Endothelial cell of umbilical vein (primary cell): ENCODE measurements around the gene TNS4. TPM values are rescaled to one million over a fixed set of nuclear protein-coding genes. Genes with fewer than 3 reads are reported as not detected.

Experiments used
- BruUV-seq: library from RNA; stranded (reverse); fragments of 400-500 nt; replicated peaks from 2 replicates; lab custom pipeline; 2021; lab: Mats Ljungman, UMichigan
- CTCF ChIA-PET: fragments of 300-600, 350-600 bp; sonication (Branson Sonifier 250); formaldehyde crosslinking; loops from one replicate; lab custom pipeline; 2021; ENCODE audit warnings: antibody characterized with exemption, inconsistent platforms; lab: Charles Lee
- POLR2A ChIA-PET: fragments of 300-600, 350-600 bp; sonication (Branson Sonifier 250); formaldehyde crosslinking; loops from one replicate; lab custom pipeline; 2021; ENCODE audit warnings: antibody characterized with exemption, inconsistent platforms; lab: Charles Lee
- DNase-seq: peaks from one replicate; pipeline ENCODE4 v3.0.0-alpha.2; 2011; ENCODE audit warnings: low read depth, low spot score
- FAIRE-seq: peaks from 2 replicates; lab custom pipeline; 2011; peaks lifted over from hg19 to GRCh38; lab: Jason Lieb, UNC
- H2AFZ ChIP-seq: 2 replicates; pipeline ENCODE4 v1.6.0; 2012; ENCODE audit warnings: low read depth, low read length, control low read depth, inconsistent platforms
- H3K27ac ChIP-seq: 2 replicates; pipeline ENCODE4 v1.5.1; 2011; ENCODE audit warnings: low read depth, mild to moderate bottlenecking, control low read depth, low read length, moderate library complexity; ENCODE audit not compliant: insufficient read depth
- H3K27me3 ChIP-seq, 2 experiments: 2 replicates each; pipeline versions ENCODE4 v1.6.0 to v1.6.1; 2011; ENCODE audit warnings: low read length in 2 of 2, mixed read lengths in 1 of 2; ENCODE audit not compliant: control insufficient read depth in 2 of 2, insufficient read depth in 2 of 2
- H3K36me3 ChIP-seq, 2 experiments: 2 replicates in 1 of 2; 3 replicates in 1 of 2; pipeline ENCODE4 v1.5.1; 2011; ENCODE audit warnings: low read length in 2 of 2, mild to moderate bottlenecking in 1 of 2, moderate library complexity in 1 of 2; ENCODE audit not compliant: control insufficient read depth in 2 of 2, insufficient read depth in 2 of 2; ENCODE audit errors: extremely low read depth in 1 of 2
- H3K4me1 ChIP-seq: 3 replicates; pipeline ENCODE4 v1.5.1; 2011; ENCODE audit warnings: mild to moderate bottlenecking, low read length; ENCODE audit not compliant: control insufficient read depth, insufficient read depth; ENCODE audit errors: extremely low read depth
- H3K4me2 ChIP-seq: 2 replicates; pipeline ENCODE4 v1.6.1; 2011; ENCODE audit warnings: low read length, control low read depth, mixed read lengths; ENCODE audit not compliant: insufficient read depth
- H3K4me3 ChIP-seq, 3 experiments: fragments of 200-600 bp in 1 of 3; sonication (generic), shearing (Covaris generic) in 1 of 3; replicated peaks in 1 of 3; 2 replicates each; pipeline ENCODE4 v1.5.1; 2011 to 2016; ENCODE audit warnings: control low read depth in 3 of 3, low read length in 3 of 3, mild to moderate bottlenecking in 2 of 3, inconsistent platforms in 1 of 3, low read depth in 1 of 3, moderate library complexity in 1 of 3; ENCODE audit not compliant: insufficient read depth in 1 of 3
- H3K79me2 ChIP-seq: 2 replicates; pipeline ENCODE4 v1.6.0; 2012; ENCODE audit warnings: low read length, inconsistent platforms; ENCODE audit not compliant: control insufficient read depth, insufficient read depth
- H3K9ac ChIP-seq: replicated peaks from 2 replicates; pipeline ENCODE3; 2011; ENCODE audit warnings: low read length, control low read depth; ENCODE audit not compliant: insufficient read depth; ENCODE audit errors: extremely low read depth
- H3K9me1 ChIP-seq: replicated peaks from 3 replicates; pipeline ENCODE4 v1.6.0; 2011; ENCODE audit warnings: mild to moderate bottlenecking, low read length; ENCODE audit not compliant: control insufficient read depth, insufficient read depth; ENCODE audit errors: extremely low read depth
- H3K9me3 ChIP-seq: replicated peaks from 2 replicates; pipeline ENCODE4 v1.5.1; 2012; ENCODE audit warnings: low read length, inconsistent platforms; ENCODE audit not compliant: control insufficient read depth, insufficient read depth
- H4K20me1 ChIP-seq: replicated peaks from 2 replicates; pipeline ENCODE3; 2011; ENCODE audit warnings: mild to moderate bottlenecking, low read length; ENCODE audit not compliant: control insufficient read depth, insufficient read depth; ENCODE audit errors: extremely low read depth
- EZH2 ChIP-seq: IDR thresholded peaks from 2 replicates; pipeline ENCODE4 v1.6.1; 2012; ENCODE audit warnings: borderline replicate concordance, low read depth, mild to moderate bottlenecking, moderate library complexity, low read length, inconsistent platforms; ENCODE audit not compliant: severe bottlenecking
- FOS ChIP-seq: IDR thresholded peaks from 2 replicates; pipeline ENCODE4 v1.6.1; 2011; ENCODE audit warnings: mild to moderate bottlenecking, low read length, moderate library complexity, borderline replicate concordance; ENCODE audit not compliant: insufficient read depth
- GATA2 ChIP-seq: IDR thresholded peaks from 2 replicates; pipeline ENCODE4 v1.7.0; 2011; ENCODE audit warnings: low read depth, mild to moderate bottlenecking, moderate library complexity, mixed read lengths, low read length; ENCODE audit not compliant: insufficient read length, insufficient read depth
- JUN ChIP-seq: IDR thresholded peaks from 2 replicates; pipeline ENCODE4 v1.6.1; 2011; ENCODE audit warnings: borderline replicate concordance, low read depth; ENCODE audit not compliant: insufficient read length, insufficient read depth
- MYC ChIP-seq: IDR thresholded peaks from one replicate; pipeline ENCODE4 v1.6.1; 2011; ENCODE audit warnings: mild to moderate bottlenecking, low read depth, low read length
- POLR2A ChIP-seq: IDR thresholded peaks from 2 replicates; pipeline ENCODE4 v1.6.1; 2012; ENCODE audit warnings: low read depth, mild to moderate bottlenecking, control low read depth, low read length
- POLR2AphosphoS5 ChIP-seq: IDR thresholded peaks from 2 replicates; pipeline ENCODE4 v1.6.1; 2012; ENCODE audit warnings: low read depth, mild to moderate bottlenecking, control low read depth, low read length, moderate library complexity; ENCODE audit not compliant: insufficient read depth
- dilution Hi-C: fragments of 300-500 bp; cut with MboI; formaldehyde crosslinking; loops from one replicate; pipeline ENCODE4 v1.15.0; 2019; ENCODE audit warnings: low sequenced_read_pairs; ENCODE audit not compliant: extremely low pct_ligation_motif_present
- intact Hi-C: fragments of 100-400 bp; cut with micrococcal nuclease; formaldehyde crosslinking; loops from one replicate; pipeline ENCODE4 v1.10.0; 2022
- polyA plus RNA-seq, 4 experiments: library from polyadenylated mRNA; depleted of rRNA in 3 of 4; stranded (reverse) in 3 of 4; unstranded in 1 of 4; fragments of >200 nt; gene quantifications; 2 replicates each; pipeline versions ENCODE4 v1.2.1 to v1.2.3, GENCODE V29; 2011 to 2012; ENCODE audit warnings: missing spikeins in 1 of 4
- total RNA-seq: library from RNA; stranded (reverse); gene quantifications from 2 replicates; pipeline ENCODE4 v1.2.3, GENCODE V29; 2021
- TF ChIP-seq, protein P1 (sequence below), 2 donors: IDR thresholded peaks; 1 replicate in 1 of 2; 2 replicates in 1 of 2; pipeline ENCODE4 v1.5.1; 2011; ENCODE audit warnings: low read length in 2 of 2, mild to moderate bottlenecking in 2 of 2, moderate library complexity in 2 of 2, control low read depth in 1 of 2, inconsistent platforms in 1 of 2, low read depth in 1 of 2; ENCODE audit not compliant: insufficient read depth in 1 of 2; ENCODE audit errors: extremely low read depth in 1 of 2
- TF ChIP-seq, protein P2 (sequence below): IDR thresholded peaks from 2 replicates; pipeline ENCODE4 v1.6.1; 2011; ENCODE audit not compliant: insufficient read depth, insufficient read length

The TNS4 gene
- total and polyA plus RNA-seq, 2 donors (not counting 3 experiments of a cell fraction or from before 2014, with no cell fraction given), result not detected

DNA sequence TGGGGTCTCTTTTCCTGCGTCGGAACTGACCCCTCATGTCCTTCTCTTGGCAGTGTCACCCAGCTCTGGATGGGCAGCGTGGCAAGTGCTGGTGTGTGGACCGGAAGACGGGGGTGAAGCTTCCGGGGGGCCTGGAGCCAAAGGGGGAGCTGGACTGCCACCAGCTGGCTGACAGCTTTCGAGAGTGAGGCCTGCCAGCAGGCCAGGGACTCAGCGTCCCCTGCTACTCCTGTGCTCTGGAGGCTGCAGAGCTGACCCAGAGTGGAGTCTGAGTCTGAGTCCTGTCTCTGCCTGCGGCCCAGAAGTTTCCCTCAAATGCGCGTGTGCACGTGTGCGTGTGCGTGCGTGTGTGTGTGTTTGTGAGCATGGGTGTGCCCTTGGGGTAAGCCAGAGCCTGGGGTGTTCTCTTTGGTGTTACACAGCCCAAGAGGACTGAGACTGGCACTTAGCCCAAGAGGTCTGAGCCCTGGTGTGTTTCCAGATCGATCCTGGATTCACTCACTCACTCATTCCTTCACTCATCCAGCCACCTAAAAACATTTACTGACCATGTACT is 44.9 kb downstream of the TNS4 start:
- dilution Hi-C loops (no loop called here), intact Hi-C loops (no loop called here)
- no peak for TF ChIP-seq EZH2
- no peak for TF ChIP-seq JUN
- TF ChIP-seq, protein P1, sequence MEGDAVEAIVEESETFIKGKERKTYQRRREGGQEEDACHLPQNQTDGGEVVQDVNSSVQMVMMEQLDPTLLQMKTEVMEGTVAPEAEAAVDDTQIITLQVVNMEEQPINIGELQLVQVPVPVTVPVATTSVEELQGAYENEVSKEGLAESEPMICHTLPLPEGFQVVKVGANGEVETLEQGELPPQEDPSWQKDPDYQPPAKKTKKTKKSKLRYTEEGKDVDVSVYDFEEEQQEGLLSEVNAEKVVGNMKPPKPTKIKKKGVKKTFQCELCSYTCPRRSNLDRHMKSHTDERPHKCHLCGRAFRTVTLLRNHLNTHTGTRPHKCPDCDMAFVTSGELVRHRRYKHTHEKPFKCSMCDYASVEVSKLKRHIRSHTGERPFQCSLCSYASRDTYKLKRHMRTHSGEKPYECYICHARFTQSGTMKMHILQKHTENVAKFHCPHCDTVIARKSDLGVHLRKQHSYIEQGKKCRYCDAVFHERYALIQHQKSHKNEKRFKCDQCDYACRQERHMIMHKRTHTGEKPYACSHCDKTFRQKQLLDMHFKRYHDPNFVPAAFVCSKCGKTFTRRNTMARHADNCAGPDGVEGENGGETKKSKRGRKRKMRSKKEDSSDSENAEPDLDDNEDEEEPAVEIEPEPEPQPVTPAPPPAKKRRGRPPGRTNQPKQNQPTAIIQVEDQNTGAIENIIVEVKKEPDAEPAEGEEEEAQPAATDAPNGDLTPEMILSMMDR (IDR thresholded peaks at IDR 0.05; ENCODE audit: extremely low read depth in 1 of 2, insufficient read depth in 1 of 2, low read depth in 1 of 2, low read length in 2 of 2), result no peak
- TF ChIP-seq, protein P2, sequence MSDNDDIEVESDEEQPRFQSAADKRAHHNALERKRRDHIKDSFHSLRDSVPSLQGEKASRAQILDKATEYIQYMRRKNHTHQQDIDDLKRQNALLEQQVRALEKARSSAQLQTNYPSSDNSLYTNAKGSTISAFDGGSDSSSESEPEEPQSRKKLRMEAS, result no peak
- TF ChIP-seq GATA2, result no peak
- no peak for TF ChIP-seq FOS
- no peak for TF ChIP-seq POLR2A
- no peak for TF ChIP-seq POLR2AphosphoS5
- TF ChIP-seq MYC, result no peak
- no peak for DNase-seq
- Histone ChIP-seq H3K36me3 (peaks cover 25 to 66% of the 10 kb centered on the region in 2 experiments), H3K27me3 (no peaks in the 10 kb centered on the region), H4K20me1 (no peaks in the 10 kb centered on the region), H3K4me2 (no peak overlapping the region), H3K9ac (no peak overlapping the region), H3K9me3 (no peaks in the 10 kb centered on the region), H2AFZ (no peak overlapping the region), H3K4me1 (no peaks in the 10 kb centered on the region), H3K4me3 (no peak overlapping the region), H3K27ac (no peak overlapping the region), H3K9me1 (no peaks in the 10 kb centered on the region), H3K79me2 (peaks cover 8% of the 10 kb centered on the region)
- CTCF ChIA-PET, result interaction anchor here (1.0 to 3.0 kb wide), 8 partner anchors 9 to 154 kb away, joined by 3 to 19 read pairs (median 5); partner anchors contain the start of gene IGFBP4
- no peak for FAIRE-seq
- BruUV-seq, result no TSS peak
- POLR2A ChIA-PET, result interaction anchor here (0.9 kb wide), 2 partner anchors 39 to 77 kb away, joined by 3 to 4 read pairs; partner anchors contain the start of gene TOP2A
